HepG2 (cell line): ENCODE results near the gene HRG. TPM values are rescaled to one million over a fixed set of nuclear protein-coding genes. Genes with fewer than 3 reads are reported as not detected.
A peak's percentile ranks its signal among the peaks of the same experiment; 100 is the strongest.

Experiments
- CENPX ChIP-seq: sonication (generic); formaldehyde crosslinking; IDR thresholded peaks from 2 replicates; pipeline ENCODE4 v1.9.0; 2021; ENCODE audit warnings: mild to moderate bottlenecking, missing genetic modification reagents, moderate library complexity
- DNMT3B ChIP-seq: conservative IDR thresholded peaks from 2 replicates; pipeline ENCODE4 v1.6.1; 2016; ENCODE audit warnings: missing biosample characterization, control low read depth
- HDAC2 ChIP-seq: sonication (generic); formaldehyde crosslinking; IDR thresholded peaks from 2 replicates; pipeline ENCODE4 v1.4.0; 2020; ENCODE audit warnings: missing genetic modification reagents
- MBNL3 ChIP-seq: fragments of 250-450 bp; sonication (Bioruptor Pico); conservative IDR thresholded peaks from 2 replicates; pipeline ENCODE4 v1.8.0; 2022; ENCODE audit warnings: mild to moderate bottlenecking, inconsistent platforms
- RXRB ChIP-seq: IDR thresholded peaks from 2 replicates; pipeline ENCODE4 v1.6.1; 2016; ENCODE audit warnings: borderline replicate concordance, missing genetic modification reagents, missing compliant biosample characterization
- SRF ChIP-seq: IDR thresholded peaks from 2 replicates; pipeline ENCODE4 v1.6.1; 2011; ENCODE audit warnings: mild to moderate bottlenecking, low read depth, low read length, moderate library complexity
- TBX2 ChIP-seq: sonication (generic); formaldehyde crosslinking; IDR thresholded peaks from 2 replicates; pipeline ENCODE4 v1.5.0; 2020; ENCODE audit warnings: missing genetic modification reagents, mild to moderate bottlenecking, borderline replicate concordance
- ZBTB10 ChIP-seq: sonication (generic); formaldehyde crosslinking; IDR thresholded peaks from 2 replicates; pipeline ENCODE4 v1.4.0; 2020; ENCODE audit warnings: missing genetic modification reagents, borderline replicate concordance
- ZFP1 ChIP-seq: IDR thresholded peaks from 2 replicates; pipeline ENCODE4 v1.6.1; 2016
- ZNF136 ChIP-seq: sonication (generic); formaldehyde crosslinking; IDR thresholded peaks from 2 replicates; pipeline ENCODE4 v1.8.1; 2022; ENCODE audit warnings: low read depth, mild to moderate bottlenecking, moderate library complexity, missing genetic modification reagents
- ZNF414 ChIP-seq: sonication (generic); formaldehyde crosslinking; IDR thresholded peaks from 2 replicates; pipeline ENCODE4 v1.5.0; 2020; ENCODE audit warnings: missing genetic modification reagents
- ZNF567 ChIP-seq: sonication (generic); formaldehyde crosslinking; IDR thresholded peaks from 2 replicates; pipeline ENCODE4 v1.8.1; 2023; ENCODE audit warnings: mild to moderate bottlenecking, missing genetic modification reagents, borderline replicate concordance
- ZNF75D ChIP-seq: sonication (generic); formaldehyde crosslinking; IDR thresholded peaks from 2 replicates; pipeline ENCODE4 v1.8.1; 2023; ENCODE audit warnings: missing genetic modification reagents, mild to moderate bottlenecking, borderline replicate concordance
- ZNF790 ChIP-seq: sonication (generic); formaldehyde crosslinking; IDR thresholded peaks from 2 replicates; pipeline ENCODE4 v1.8.0; 2022; ENCODE audit warnings: missing genetic modification reagents, mild to moderate bottlenecking, borderline replicate concordance
- polyA plus RNA-seq, 8 experiments: library from polyadenylated mRNA; depleted of rRNA in 3 of 8; stranded (reverse) in 7 of 8; unstranded in 1 of 8; fragments of >200 nt; fragmentation: Illumina TruSeq in 4 of 8; extraction: Trizol in 4 of 8; gene quantifications; 2 replicates each; pipeline versions ENCODE4 v1.2.1 to v1.2.3, GENCODE V29; 2011 to 2016; ENCODE audit warnings: low read depth in 4 of 8, missing spikeins in 1 of 8, mixed read lengths in 1 of 8; ENCODE audit not compliant: insufficient read depth in 1 of 8
- total RNA-seq, 5 experiments: library from RNA; depleted of rRNA; stranded (reverse); fragments of >200 nt; fragmentation: Illumina TruSeq; extraction: Trizol; gene quantifications; 2 replicates each; pipeline ENCODE4 v1.2.3, GENCODE V29; 2016; ENCODE audit warnings: low read depth in 1 of 5
- TF ChIP-seq, protein P1 (sequence below): sonication (generic); formaldehyde crosslinking; IDR thresholded peaks from 2 replicates; pipeline ENCODE4 v1.4.0; 2020; ENCODE audit warnings: mild to moderate bottlenecking, missing genetic modification reagents
- TF ChIP-seq, protein P2 (sequence below): sonication (generic); formaldehyde crosslinking; IDR thresholded peaks from 2 replicates; pipeline ENCODE4 v1.8.1; 2023; ENCODE audit warnings: missing genetic modification reagents, mild to moderate bottlenecking, borderline replicate concordance
- TF ChIP-seq, protein P3 (sequence below): sonication (generic); formaldehyde crosslinking; IDR thresholded peaks from 2 replicates; pipeline ENCODE4 v1.4.0; 2020; ENCODE audit warnings: mild to moderate bottlenecking, missing genetic modification reagents

HRG gene
- total and polyA plus RNA-seq, 2 of the 13 experiments (the other 11 are each of a cell fraction or from before 2014, with no cell fraction given): 0.09 to 0.11 TPM

GRCh38 chr3:186617036-186617946, 48.5 kb upstream of the HRG start (continued):
- TF ChIP-seq, protein P1, sequence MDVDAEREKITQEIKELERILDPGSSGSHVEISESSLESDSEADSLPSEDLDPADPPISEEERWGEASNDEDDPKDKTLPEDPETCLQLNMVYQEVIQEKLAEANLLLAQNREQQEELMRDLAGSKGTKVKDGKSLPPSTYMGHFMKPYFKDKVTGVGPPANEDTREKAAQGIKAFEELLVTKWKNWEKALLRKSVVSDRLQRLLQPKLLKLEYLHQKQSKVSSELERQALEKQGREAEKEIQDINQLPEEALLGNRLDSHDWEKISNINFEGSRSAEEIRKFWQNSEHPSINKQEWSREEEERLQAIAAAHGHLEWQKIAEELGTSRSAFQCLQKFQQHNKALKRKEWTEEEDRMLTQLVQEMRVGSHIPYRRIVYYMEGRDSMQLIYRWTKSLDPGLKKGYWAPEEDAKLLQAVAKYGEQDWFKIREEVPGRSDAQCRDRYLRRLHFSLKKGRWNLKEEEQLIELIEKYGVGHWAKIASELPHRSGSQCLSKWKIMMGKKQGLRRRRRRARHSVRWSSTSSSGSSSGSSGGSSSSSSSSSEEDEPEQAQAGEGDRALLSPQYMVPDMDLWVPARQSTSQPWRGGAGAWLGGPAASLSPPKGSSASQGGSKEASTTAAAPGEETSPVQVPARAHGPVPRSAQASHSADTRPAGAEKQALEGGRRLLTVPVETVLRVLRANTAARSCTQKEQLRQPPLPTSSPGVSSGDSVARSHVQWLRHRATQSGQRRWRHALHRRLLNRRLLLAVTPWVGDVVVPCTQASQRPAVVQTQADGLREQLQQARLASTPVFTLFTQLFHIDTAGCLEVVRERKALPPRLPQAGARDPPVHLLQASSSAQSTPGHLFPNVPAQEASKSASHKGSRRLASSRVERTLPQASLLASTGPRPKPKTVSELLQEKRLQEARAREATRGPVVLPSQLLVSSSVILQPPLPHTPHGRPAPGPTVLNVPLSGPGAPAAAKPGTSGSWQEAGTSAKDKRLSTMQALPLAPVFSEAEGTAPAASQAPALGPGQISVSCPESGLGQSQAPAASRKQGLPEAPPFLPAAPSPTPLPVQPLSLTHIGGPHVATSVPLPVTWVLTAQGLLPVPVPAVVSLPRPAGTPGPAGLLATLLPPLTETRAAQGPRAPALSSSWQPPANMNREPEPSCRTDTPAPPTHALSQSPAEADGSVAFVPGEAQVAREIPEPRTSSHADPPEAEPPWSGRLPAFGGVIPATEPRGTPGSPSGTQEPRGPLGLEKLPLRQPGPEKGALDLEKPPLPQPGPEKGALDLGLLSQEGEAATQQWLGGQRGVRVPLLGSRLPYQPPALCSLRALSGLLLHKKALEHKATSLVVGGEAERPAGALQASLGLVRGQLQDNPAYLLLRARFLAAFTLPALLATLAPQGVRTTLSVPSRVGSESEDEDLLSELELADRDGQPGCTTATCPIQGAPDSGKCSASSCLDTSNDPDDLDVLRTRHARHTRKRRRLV (CRISPR knock-in tag): peak; percentile 37; the same call in 1 of the 2 replicates
- TF ChIP-seq, protein P2, sequence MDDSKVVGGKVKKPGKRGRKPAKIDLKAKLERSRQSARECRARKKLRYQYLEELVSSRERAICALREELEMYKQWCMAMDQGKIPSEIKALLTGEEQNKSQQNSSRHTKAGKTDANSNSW (CRISPR knock-in tag): no peak
- peak; percentile 40; the same call in 1 of the 2 replicates for TF ChIP-seq ZNF136 (CRISPR knock-in tag)
- no peak for TF ChIP-seq ZBTB10 (CRISPR knock-in tag)
- TF ChIP-seq HDAC2: peak; percentile 23
- TF ChIP-seq, protein P3, sequence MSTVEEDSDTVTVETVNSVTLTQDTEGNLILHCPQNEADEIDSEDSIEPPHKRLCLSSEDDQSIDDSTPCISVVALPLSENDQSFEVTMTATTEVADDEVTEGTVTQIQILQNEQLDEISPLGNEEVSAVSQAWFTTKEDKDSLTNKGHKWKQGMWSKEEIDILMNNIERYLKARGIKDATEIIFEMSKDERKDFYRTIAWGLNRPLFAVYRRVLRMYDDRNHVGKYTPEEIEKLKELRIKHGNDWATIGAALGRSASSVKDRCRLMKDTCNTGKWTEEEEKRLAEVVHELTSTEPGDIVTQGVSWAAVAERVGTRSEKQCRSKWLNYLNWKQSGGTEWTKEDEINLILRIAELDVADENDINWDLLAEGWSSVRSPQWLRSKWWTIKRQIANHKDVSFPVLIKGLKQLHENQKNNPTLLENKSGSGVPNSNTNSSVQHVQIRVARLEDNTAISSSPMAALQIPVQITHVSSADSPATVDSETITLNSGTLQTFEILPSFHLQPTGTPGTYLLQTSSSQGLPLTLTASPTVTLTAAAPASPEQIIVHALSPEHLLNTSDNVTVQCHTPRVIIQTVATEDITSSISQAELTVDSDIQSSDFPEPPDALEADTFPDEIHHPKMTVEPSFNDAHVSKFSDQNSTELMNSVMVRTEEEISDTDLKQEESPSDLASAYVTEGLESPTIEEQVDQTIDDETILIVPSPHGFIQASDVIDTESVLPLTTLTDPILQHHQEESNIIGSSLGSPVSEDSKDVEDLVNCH (CRISPR knock-in tag): no peak
- no peak for TF ChIP-seq ZNF567
- TF ChIP-seq TBX2 (CRISPR knock-in tag): peak; percentile 50; the same call in 1 of the 2 replicates
- TF ChIP-seq CENPX (CRISPR knock-in tag): no peak
- TF ChIP-seq SRF: no peak
- TF ChIP-seq RXRB (CRISPR knock-in tag): 0 out of 2 replicates have a peak, but pooled peaks have one; percentile 13
- TF ChIP-seq MBNL3 (CRISPR knock-in tag): no peak
- 0 out of 2 replicates have a peak, but pooled peaks have one; percentile 8 for TF ChIP-seq ZFP1
- TF ChIP-seq ZNF790 (CRISPR knock-in tag): no peak
- TF ChIP-seq ZNF414 (CRISPR knock-in tag): 0 out of 2 replicates have a peak, but pooled peaks have one; percentile 57
- TF ChIP-seq ZNF75D (CRISPR knock-in tag): no peak
- no peak for TF ChIP-seq DNMT3B (CRISPR knock-in tag)
